H1 (cell line): ENCODE data around the gene CDCP1. TPM values are rescaled to one million over a fixed set of nuclear protein-coding genes. Genes with fewer than 3 reads are reported as not detected.

Source experiments
- CTCF ChIA-PET: fragments of 300-600 bp; sonication (Branson Sonifier 250); formaldehyde crosslinking; loops from one replicate; lab custom pipeline; 2021; ENCODE audit not compliant: partially characterized antibody; lab: Charles Lee
- POLR2A ChIA-PET: fragments of 300-600 bp; sonication (Branson Sonifier 250); formaldehyde crosslinking; loops from one replicate; lab custom pipeline; 2021; ENCODE audit warnings: inconsistent platforms; ENCODE audit not compliant: partially characterized antibody; lab: Charles Lee
- DNase-seq, 2 experiments: peaks; one replicate each; pipeline versions ENCODE4 v3.0.0 to v3.0.0-alpha.2; 2010 to 2022; ENCODE audit warnings: low spot score in 2 of 2, low read depth in 1 of 2, mixed read lengths in 1 of 2
- FAIRE-seq: peaks from 2 replicates; lab custom pipeline; 2011; peaks lifted over from hg19 to GRCh38; lab: Jason Lieb, UNC
- H2AFZ ChIP-seq: 2 replicates; pipeline ENCODE4 v1.8.1; 2012; ENCODE audit warnings: low read length, inconsistent platforms
- H2AK5ac ChIP-seq: 2 replicates; pipeline ENCODE4 v1.6.1; 2013; ENCODE audit warnings: low read depth, low read length
- H2BK120ac ChIP-seq: replicated peaks from 2 replicates; pipeline ENCODE3; 2013; ENCODE audit warnings: low read depth, low read length, inconsistent platforms
- H2BK12ac ChIP-seq: 2 replicates; pipeline ENCODE4 v1.6.1; 2013; ENCODE audit warnings: low read depth, low read length
- H2BK15ac ChIP-seq: 2 replicates; pipeline ENCODE4 v1.6.1; 2013; ENCODE audit warnings: low read length
- H2BK20ac ChIP-seq: 2 replicates; pipeline ENCODE4 v1.6.1; 2013; ENCODE audit warnings: low read length
- H2BK5ac ChIP-seq: 2 replicates; pipeline ENCODE4 v1.6.1; 2013; ENCODE audit warnings: low read depth, low read length
- H3K14ac ChIP-seq: 2 replicates; pipeline ENCODE4 v1.6.1; 2013; ENCODE audit warnings: inconsistent platforms; ENCODE audit not compliant: insufficient read length
- H3K18ac ChIP-seq: 2 replicates; pipeline ENCODE4 v1.6.1; 2013; ENCODE audit warnings: low read length; ENCODE audit errors: extremely low read depth
- H3K23ac ChIP-seq: 2 replicates; pipeline ENCODE4 v1.6.1; 2013; ENCODE audit warnings: inconsistent platforms; ENCODE audit not compliant: insufficient read length
- H3K23me2 ChIP-seq: 2 replicates; pipeline ENCODE4 v1.6.1; 2013; ENCODE audit warnings: low read depth, low read length
- H3K27ac ChIP-seq: 2 replicates; pipeline ENCODE4 v1.6.1; 2011; ENCODE audit warnings: low read depth, low read length, inconsistent platforms
- H3K27me3 ChIP-seq, 4 experiments: replicated peaks in 1 of 4; 1 replicate in 1 of 4; 2 replicates in 3 of 4; pipeline versions ENCODE4 v1.6.1 to v1.8.1; 2011 to 2013; ENCODE audit warnings: low read length in 3 of 4, mild to moderate bottlenecking in 3 of 4, inconsistent platforms in 2 of 4, mixed read lengths in 2 of 4, moderate library complexity in 1 of 4; ENCODE audit not compliant: control insufficient read depth in 3 of 4, insufficient read depth in 3 of 4; ENCODE audit errors: extremely low read depth in 1 of 4
- H3K36me3 ChIP-seq, 4 experiments: 2 replicates each; pipeline versions ENCODE4 v1.6.1 to v1.8.1; 2011 to 2013; ENCODE audit warnings: mild to moderate bottlenecking in 4 of 4, low read length in 3 of 4, moderate library complexity in 2 of 4, control low read depth in 1 of 4, inconsistent platforms in 1 of 4; ENCODE audit not compliant: insufficient read depth in 4 of 4, control insufficient read depth in 2 of 4
- H3K4ac ChIP-seq: replicated peaks from 2 replicates; pipeline ENCODE3; 2013; ENCODE audit warnings: low read length, low read depth, mixed read lengths, inconsistent platforms; ENCODE audit not compliant: insufficient read length
- H3K4me1 ChIP-seq, 4 experiments: replicated peaks in 1 of 4; 1 replicate in 1 of 4; 2 replicates in 3 of 4; pipeline versions ENCODE4 v1.6.1 to v1.8.1; 2011 to 2013; ENCODE audit warnings: low read length in 3 of 4, inconsistent platforms in 2 of 4, mixed read lengths in 1 of 4; ENCODE audit not compliant: insufficient read depth in 4 of 4, control insufficient read depth in 3 of 4
- H3K4me2 ChIP-seq, 2 experiments: 2 replicates each; pipeline versions ENCODE4 v1.6.1 to v1.8.1; 2011 to 2013; ENCODE audit warnings: low read depth in 2 of 2, low read length in 2 of 2, control low read depth in 1 of 2, inconsistent platforms in 1 of 2, mild to moderate bottlenecking in 1 of 2; ENCODE audit not compliant: insufficient read depth in 1 of 2
- H3K4me3 ChIP-seq, 4 experiments: fragments of 200-600, 300-600 bp in 1 of 4; sonication (generic), shearing (Covaris generic), sonication (Bioruptor Twin) in 1 of 4; 2 replicates each; pipeline versions ENCODE4 v1.5.1 to v1.8.1; 2011 to 2016; ENCODE audit warnings: low read length in 4 of 4, low read depth in 3 of 4, control low read depth in 2 of 4, inconsistent platforms in 2 of 4, mild to moderate bottlenecking in 2 of 4, mixed read lengths in 1 of 4, moderate library complexity in 1 of 4; ENCODE audit not compliant: insufficient read depth in 2 of 4; ENCODE audit errors: extremely low read depth in 1 of 4
- H3K56ac ChIP-seq: replicated peaks from 2 replicates; pipeline ENCODE3; 2013; ENCODE audit warnings: low read depth, mild to moderate bottlenecking, mixed read lengths, low read length, inconsistent platforms; ENCODE audit not compliant: insufficient read length
- H3K79me1 ChIP-seq: 2 replicates; pipeline ENCODE4 v1.6.1; 2013; ENCODE audit warnings: low read depth, low read length, control low read depth
- H3K79me2 ChIP-seq, 2 experiments: 2 replicates each; pipeline versions ENCODE4 v1.6.1 to v1.8.1; 2012 to 2013; ENCODE audit warnings: low read length in 2 of 2, mild to moderate bottlenecking in 2 of 2, inconsistent platforms in 1 of 2; ENCODE audit not compliant: insufficient read depth in 2 of 2, control insufficient read depth in 1 of 2
- H3K9ac ChIP-seq, 4 experiments: replicated peaks in 1 of 4; 1 replicate in 1 of 4; 2 replicates in 3 of 4; pipeline versions ENCODE4 v1.6.1 to v1.8.1; 2011 to 2013; ENCODE audit warnings: low read depth in 3 of 4, low read length in 3 of 4, control low read depth in 2 of 4, mild to moderate bottlenecking in 2 of 4, moderate library complexity in 2 of 4, inconsistent platforms in 1 of 4; ENCODE audit errors: extremely low read depth in 1 of 4
- H3K9me3 ChIP-seq, 2 experiments: 2 replicates each; pipeline versions ENCODE4 v1.6.1 to v1.8.1; 2012 to 2013; ENCODE audit warnings: mild to moderate bottlenecking in 2 of 2, moderate library complexity in 2 of 2, control low read depth in 1 of 2, inconsistent platforms in 1 of 2, low read depth in 1 of 2, low read length in 1 of 2, mixed read lengths in 1 of 2; ENCODE audit not compliant: insufficient read depth in 2 of 2
- H4K20me1 ChIP-seq, 2 experiments: replicated peaks in 1 of 2; 2 replicates each; pipeline versions ENCODE3 to v1.8.1; 2011 to 2013; ENCODE audit warnings: inconsistent platforms in 2 of 2, low read length in 2 of 2, mild to moderate bottlenecking in 1 of 2; ENCODE audit not compliant: insufficient read depth in 2 of 2, control insufficient read depth in 1 of 2
- H4K5ac ChIP-seq: 2 replicates; pipeline ENCODE4 v1.6.1; 2013; ENCODE audit warnings: low read length, low read depth, mixed read lengths, inconsistent platforms; ENCODE audit not compliant: insufficient read length
- H4K8ac ChIP-seq: 2 replicates; pipeline ENCODE4 v1.8.0; 2013; ENCODE audit warnings: mild to moderate bottlenecking, moderate library complexity, low read length, inconsistent platforms; ENCODE audit not compliant: insufficient read depth; ENCODE audit errors: extremely low read depth
- H4K91ac ChIP-seq: replicated peaks from 2 replicates; pipeline ENCODE3; 2013; ENCODE audit warnings: low read length, mixed read lengths, inconsistent platforms; ENCODE audit not compliant: insufficient read length
- CTCF ChIP-seq, 3 experiments: IDR thresholded peaks; 1 replicate in 2 of 3; 2 replicates in 1 of 3; pipeline versions ENCODE4 v1.5.1 to v1.6.1; 2011; ENCODE audit warnings: low read length in 3 of 3, mild to moderate bottlenecking in 3 of 3, inconsistent platforms in 2 of 3, low read depth in 1 of 3, moderate library complexity in 1 of 3; ENCODE audit not compliant: insufficient read depth in 1 of 3; ENCODE audit errors: control extremely low read depth in 1 of 3
- EZH2 ChIP-seq: fragments of 200-600 bp; sonication (generic); IDR thresholded peaks from 2 replicates; pipeline ENCODE4 v1.7.1; 2012; ENCODE audit warnings: low read depth, mild to moderate bottlenecking, moderate library complexity, low read length, inconsistent platforms; ENCODE audit not compliant: severe bottlenecking
- JUND ChIP-seq: IDR thresholded peaks from 2 replicates; pipeline ENCODE4 v1.6.1; 2011; ENCODE audit warnings: mild to moderate bottlenecking, improper control_type of control experiment, low read length
- KDM5A ChIP-seq: fragments of 200-600 bp; IDR thresholded peaks from 2 replicates; pipeline ENCODE4 v1.7.1; 2012; ENCODE audit warnings: mild to moderate bottlenecking, low read length, inconsistent platforms, mixed read lengths
- MAX ChIP-seq: IDR thresholded peaks from 2 replicates; pipeline ENCODE4 v1.6.1; 2012; ENCODE audit warnings: inconsistent platforms
- SIRT6 ChIP-seq: IDR thresholded peaks from one replicate; pipeline ENCODE4 v1.7.1; 2012; ENCODE audit warnings: low read length, inconsistent platforms
- SIX5 ChIP-seq: IDR thresholded peaks from 2 replicates; pipeline ENCODE4 v1.6.1; 2011; ENCODE audit warnings: mild to moderate bottlenecking, low read depth, low read length
- SRF ChIP-seq: IDR thresholded peaks from 2 replicates; pipeline ENCODE4 v1.6.1; 2011; ENCODE audit warnings: mild to moderate bottlenecking, low read depth, low read length, moderate library complexity
- YY1 ChIP-seq: IDR thresholded peaks from 2 replicates; pipeline ENCODE4 v1.6.1; 2011; ENCODE audit warnings: low read depth, mild to moderate bottlenecking, low read length
- WGBS, 2 experiments: shearing (Covaris generic) in 1 of 2; methylation state at CpG; one replicate each; pipeline versions ENCODE4 v1.1.6 to v1.1.7; 2013 to 2015; ENCODE audit warnings: low lambda C conversion rate in 2 of 2, mixed read lengths in 2 of 2, inconsistent platforms in 1 of 2, low coverage in 1 of 2, missing lambda C conversion rate in 1 of 2; ENCODE audit not compliant: insufficient replicate concordance in 2 of 2, insufficient coverage in 1 of 2, insufficient read length in 1 of 2; ENCODE audit errors: extremely low coverage in 1 of 2, missing lambda C conversion rate in 1 of 2; 5-methylcytosine and 5-hydroxymethylcytosine counted together
- polyA plus RNA-seq, 7 experiments: library from polyadenylated mRNA; depleted of rRNA in 3 of 7; stranded (reverse) in 5 of 7; unstranded in 2 of 7; fragments of >200 nt in 5 of 7; fragments of 200-250 nt in 2 of 7; gene quantifications; 1 replicate in 5 of 7; 2 replicates in 1 of 7; 4 replicates in 1 of 7; pipeline versions ENCODE4 v1.2.1 to v1.2.3, GENCODE V29; 2011 to 2013; ENCODE audit warnings: missing spikeins in 2 of 7, mixed read lengths in 2 of 7
- total RNA-seq: library from RNA; stranded (reverse); fragmentation: NEBNext Ultra II Directional; extraction: Animal tissue kit (Norgen Biotek cat#: 25700); gene quantifications from 2 replicates; pipeline ENCODE4 v1.2.1, GENCODE V29; 2021

CDCP1 gene
- total and polyA plus RNA-seq, 2 of the 8 experiments (the other 6 are each of a cell fraction or from before 2014, with no cell fraction given) = 10.0 to 23.3 TPM

GRCh38 chr3:45092132-45093031 is 53.8 kb downstream of the CDCP1 start:
- TF ChIP-seq MAX = no peak
- TF ChIP-seq SIRT6 = no peak
- no peak for TF ChIP-seq SIX5
- no peak for TF ChIP-seq SRF
- no peak for TF ChIP-seq KDM5A
- no peak for TF ChIP-seq EZH2
- TF ChIP-seq YY1 = no peak
- no peak for TF ChIP-seq JUND
- no peak for TF ChIP-seq CTCF (IDR thresholded peaks at IDR 0.05; ENCODE audit: control extremely low read depth in 1 of 3, insufficient read depth in 1 of 3, low read depth in 1 of 3, low read length in 3 of 3)
- DNase-seq (no peak), FAIRE-seq (no peak)
- H3K23me2 ChIP-seq = no peaks in the 10 kb centered on the region
- WGBS, 2 experiments = 84% methylated on average over 12 of the region's 12 CpGs; no CpG with 5 or more reads in 1 of the 2 experiments
- H3K4me3 ChIP-seq = no peak overlapping the region
- no peak overlapping the region for H3K14ac ChIP-seq
- H3K36me3 ChIP-seq = peaks cover 6 to 33% (median 20%) of the 10 kb centered on the region in 4 experiments; a peak in 7 of 8 replicates
- H3K4me1 ChIP-seq = no peaks in the 10 kb centered on the region
- H3K9me3 ChIP-seq = peaks cover 0 to 3% of the 10 kb centered on the region in 2 experiments; a peak in 1 of 4 replicates
- no peak overlapping the region for H3K23ac ChIP-seq
- H2BK120ac ChIP-seq = no peak overlapping the region
- no peaks in the 10 kb centered on the region for H3K79me1 ChIP-seq
- H4K20me1 ChIP-seq = peaks cover 0 to 2% of the 10 kb centered on the region in 2 experiments
- H2BK15ac ChIP-seq = no peak overlapping the region
- ChIA-PET POLR2A (interaction anchor here (0.7 kb wide), 1 partner anchor 448 kb away, joined by 3 read pairs; no protein-coding TSS in a partner anchor), CTCF (interaction anchor here (0.6 to 1.7 kb wide), 5 partner anchors 13 to 96 kb away, joined by 3 to 6 read pairs (median 4); no protein-coding TSS in a partner anchor)
- H3K27me3 ChIP-seq = no peaks in the 10 kb centered on the region
- no peak overlapping the region for H3K9ac ChIP-seq
- no peak overlapping the region for H4K8ac ChIP-seq
- H3K56ac ChIP-seq = no peak overlapping the region
- H2AFZ ChIP-seq = no peak overlapping the region
- no peak overlapping the region for H3K4me2 ChIP-seq
- no peak overlapping the region for H2BK20ac ChIP-seq
- H2BK5ac ChIP-seq = no peak overlapping the region
- H4K5ac ChIP-seq = no peak overlapping the region
- H3K27ac ChIP-seq = no peak overlapping the region
- H2AK5ac ChIP-seq = no peak overlapping the region
- H4K91ac ChIP-seq = no peak overlapping the region
- H3K79me2 ChIP-seq = no peaks in the 10 kb centered on the region
- H3K18ac ChIP-seq = no peak overlapping the region
- no peak overlapping the region for H2BK12ac ChIP-seq
- no peak overlapping the region for H3K4ac ChIP-seq
